Stimulated activated effector memory CD8-positive, alpha-beta T cell treated with anti-CD3 and anti-CD28 coated beads, Interleukin-12 subunit alpha, Interleukin-12 subunit beta, amount 100 ng/mL, for 72 hours (primary cell): ENCODE data around the gene JARID2.
A peak's percentile ranks its signal among the peaks of the same experiment; 100 is the strongest.
"Not testable (repeated sequence)": the region's sequence is repeated elsewhere in the genome, so short reads cannot be mapped to it uniquely, and the experiment has no call there.

ENCODE experiments used
- ATAC-seq: fragments of 150-1000 bp; cut with Tn5 transposase; 2 replicates; pipeline ENCODE4 v1.10.0; 2021
- DNase-seq, 2 donors: peaks; one replicate each; pipeline ENCODE4 v3.0.0; 2021 to 2022; ENCODE audit warnings: low spot score in 2 of 2
- H3K27ac Mint-ChIP-seq: one replicate; pipeline ENCODE4 v1.8.0; 2022; ENCODE audit warnings: mild to moderate bottlenecking, mixed read lengths
- H3K36me3 Mint-ChIP-seq: one replicate; pipeline ENCODE4 v1.8.0; 2022; ENCODE audit warnings: mild to moderate bottlenecking, mixed read lengths
- H3K4me1 Mint-ChIP-seq: one replicate; pipeline ENCODE4 v1.8.0; 2022; ENCODE audit warnings: mixed read lengths
- H3K4me3 Mint-ChIP-seq: one replicate; pipeline ENCODE4 v1.8.0; 2022; ENCODE audit warnings: mild to moderate bottlenecking, mixed read lengths
- H3K9me3 Mint-ChIP-seq: one replicate; pipeline ENCODE4 v1.8.0; 2022; ENCODE audit warnings: mixed read lengths

The JARID2 gene

DNA sequence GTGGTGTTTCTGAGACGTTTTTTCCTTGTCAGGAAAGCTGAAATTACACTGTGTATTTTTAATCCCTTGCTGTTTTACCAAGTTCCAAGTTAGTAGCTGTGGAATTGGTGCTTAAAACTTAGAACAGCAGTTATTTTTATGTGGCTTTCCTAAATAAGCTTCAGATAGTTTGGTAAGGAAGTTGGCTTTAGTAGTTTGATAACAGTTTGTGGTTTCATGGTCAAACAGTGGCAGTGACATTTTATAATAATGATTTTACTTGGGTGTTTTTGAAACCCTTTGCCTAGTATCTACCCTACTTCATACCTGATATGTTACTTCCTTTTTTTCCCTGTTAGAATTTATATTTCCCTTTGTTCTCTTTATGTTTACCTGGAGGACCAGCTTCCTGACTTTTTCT, 164.9 kb downstream of the JARID2 start:
- peaks cover 59% of the 10 kb centered on the region for H3K4me1 Mint-ChIP-seq
- peaks cover 56% of the 10 kb centered on the region for H3K36me3 Mint-ChIP-seq
- H3K27ac Mint-ChIP-seq, result peak overlapping the region; percentile 78
- no peaks in the 10 kb centered on the region for H3K9me3 Mint-ChIP-seq
- ATAC-seq (no peak), DNase-seq (no peak)
- H3K4me3 Mint-ChIP-seq, result peak overlapping the region; percentile 17

- peaks cover 57% of the 10 kb centered on the region for H3K4me1 Mint-ChIP-seq
- H3K4me3 Mint-ChIP-seq, result peak overlapping the region; percentile 17
- no peak for DNase-seq
- peaks cover 66% of the 10 kb centered on the region for H3K36me3 Mint-ChIP-seq
- peak overlapping the region; percentile 78 for H3K27ac Mint-ChIP-seq
- no peak for ATAC-seq
- H3K9me3 Mint-ChIP-seq, result peaks cover under 1% of the 10 kb centered on the region
Observed at GRCh38 chr6:15411766-15412165, 165.9 kb downstream of the JARID2 start.

GRCh38 chr6:15412767-15413166, 166.9 kb downstream of the JARID2 start:
- peak overlapping the region; percentile 78 for H3K27ac Mint-ChIP-seq
- DNase-seq, result no peak
- peaks cover 76% of the 10 kb centered on the region for H3K36me3 Mint-ChIP-seq

GRCh38 chr6:15413466-15414234, 167.8 kb downstream of the JARID2 start:
- peaks cover 83% of the 10 kb centered on the region for H3K36me3 Mint-ChIP-seq

More at GRCh38 chr6:15412767-15413166, 166.9 kb downstream of the JARID2 start:
- no peak overlapping the region for H3K4me3 Mint-ChIP-seq
- ATAC-seq, result no peak
- H3K4me1 Mint-ChIP-seq, result peaks cover 59% of the 10 kb centered on the region
- H3K9me3 Mint-ChIP-seq, result peaks cover 2% of the 10 kb centered on the region

DNA sequence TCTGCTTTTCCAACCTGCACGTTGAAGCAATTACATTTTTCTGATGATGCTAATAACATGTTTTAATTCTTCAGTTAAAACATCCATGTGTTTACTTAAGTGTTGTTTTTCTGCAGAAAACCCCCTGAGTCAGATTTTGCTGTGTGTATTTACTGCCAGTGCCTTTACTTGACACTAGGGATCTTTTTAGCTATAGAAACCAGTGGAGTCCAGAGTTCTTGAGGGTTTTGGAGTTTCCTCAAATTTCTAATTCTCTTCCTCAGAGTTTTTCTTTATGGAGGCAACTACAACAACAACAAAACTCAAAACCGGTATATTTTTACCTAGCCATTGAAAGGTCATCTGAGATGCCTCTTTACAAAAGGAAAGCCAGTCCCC, 168.4 kb downstream of the JARID2 start:
- no peak overlapping the region for H3K4me3 Mint-ChIP-seq
- no peak for ATAC-seq
- H3K36me3 Mint-ChIP-seq, result peaks cover 83% of the 10 kb centered on the region
- H3K27ac Mint-ChIP-seq, result peak overlapping the region; percentile 32
- DNase-seq, result no peak
- H3K4me1 Mint-ChIP-seq, result peaks cover 51% of the 10 kb centered on the region
- H3K9me3 Mint-ChIP-seq, result peaks cover 4% of the 10 kb centered on the region

More at GRCh38 chr6:15413466-15414234, 167.8 kb downstream of the JARID2 start:
- Mint-ChIP-seq H3K4me1 (peaks cover 57% of the 10 kb centered on the region), H3K4me3 (no peak overlapping the region), H3K27ac (peak overlapping the region; percentile 32), H3K9me3 (peaks cover 2% of the 10 kb centered on the region)
- no peak for ATAC-seq
- no peak for DNase-seq

DNA sequence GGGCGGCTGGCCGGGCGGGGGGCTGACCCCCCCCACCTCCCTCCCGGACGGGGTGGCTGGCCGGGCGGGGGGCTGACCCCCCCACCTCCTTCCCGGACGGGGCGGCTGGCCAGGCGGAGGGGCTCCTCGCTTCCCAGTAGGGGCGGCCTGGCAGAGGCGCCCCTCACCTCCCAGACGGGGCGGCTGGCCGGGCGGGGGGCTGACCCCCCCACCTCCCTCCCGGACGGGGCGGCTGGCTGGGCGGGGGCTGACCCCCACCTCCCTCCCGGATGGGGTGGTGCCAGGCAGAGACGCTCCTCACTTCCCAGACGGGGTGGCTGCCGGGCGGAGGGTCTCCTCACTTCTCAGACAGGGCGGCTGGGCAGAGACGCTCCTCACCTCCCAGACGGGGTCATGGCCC, 169.8 kb downstream of the JARID2 start:
- Mint-ChIP-seq H3K36me3 (peaks cover 85% of the 10 kb centered on the region), H3K4me1 (peaks cover 41% of the 10 kb centered on the region)
- not testable (repeated sequence) for DNase-seq, H3K4me3 Mint-ChIP-seq, H3K27ac Mint-ChIP-seq, ATAC-seq, H3K9me3 Mint-ChIP-seq

DNA sequence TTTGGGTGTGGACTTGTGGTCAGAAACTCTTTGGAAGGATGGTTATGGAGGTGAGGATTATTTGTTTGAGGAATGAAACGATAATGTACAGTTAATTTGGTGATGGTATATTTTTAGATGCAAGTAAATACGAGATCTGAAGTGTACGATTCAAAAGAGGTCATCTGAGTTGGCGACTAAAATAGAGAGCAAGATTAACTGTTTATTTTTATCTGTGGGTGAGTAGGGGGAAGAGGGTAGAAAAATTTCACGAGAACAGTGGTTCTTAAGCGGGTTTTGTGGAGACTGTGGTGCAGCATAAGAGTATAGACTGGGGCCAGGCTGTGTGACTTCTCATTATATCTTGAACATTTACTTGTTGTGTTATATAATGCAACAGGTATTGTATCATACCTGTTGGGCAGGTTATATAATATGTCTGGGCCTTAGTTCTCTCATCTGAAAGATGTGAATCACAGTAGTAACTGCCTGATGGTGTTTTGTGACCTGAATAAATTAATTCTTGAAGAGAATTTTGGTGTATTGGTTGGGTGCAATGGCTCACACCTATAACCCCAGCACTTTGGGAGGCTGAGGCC, 171.2 kb downstream of the JARID2 start:
- Mint-ChIP-seq H3K9me3 (peaks cover 9% of the 10 kb centered on the region), H3K27ac (peak overlapping the region; percentile 38), H3K36me3 (peaks cover 79% of the 10 kb centered on the region), H3K4me1 (peaks cover 41% of the 10 kb centered on the region), H3K4me3 (no peak overlapping the region)
- no peak for ATAC-seq
- no peak for DNase-seq

DNA sequence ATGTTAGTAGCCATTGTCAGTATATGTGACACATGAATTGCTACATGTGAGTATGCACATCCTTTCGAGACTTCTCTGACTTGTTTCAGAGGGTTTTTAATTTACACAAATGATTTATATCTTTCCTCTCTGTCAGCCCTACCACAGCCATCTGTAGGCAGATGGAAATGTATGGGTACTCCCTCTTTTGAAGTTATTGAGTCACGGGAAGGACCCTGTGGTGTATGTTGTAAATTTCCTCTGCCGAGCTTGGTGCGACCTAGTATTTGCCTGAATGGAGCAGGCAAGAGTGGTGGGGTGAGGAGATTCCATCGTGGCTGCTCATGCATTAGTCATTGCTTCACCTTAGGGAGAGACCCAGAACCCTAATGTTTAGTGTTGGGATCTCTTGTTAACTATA, 171.9 kb downstream of the JARID2 start:
- peak overlapping the region; percentile 38 for H3K27ac Mint-ChIP-seq
- H3K4me1 Mint-ChIP-seq, result peaks cover 43% of the 10 kb centered on the region
- ATAC-seq (peak; percentile 93), DNase-seq (no peak)
- no peak overlapping the region for H3K4me3 Mint-ChIP-seq
- peaks cover 9% of the 10 kb centered on the region for H3K9me3 Mint-ChIP-seq
- H3K36me3 Mint-ChIP-seq, result peaks cover 79% of the 10 kb centered on the region

DNA sequence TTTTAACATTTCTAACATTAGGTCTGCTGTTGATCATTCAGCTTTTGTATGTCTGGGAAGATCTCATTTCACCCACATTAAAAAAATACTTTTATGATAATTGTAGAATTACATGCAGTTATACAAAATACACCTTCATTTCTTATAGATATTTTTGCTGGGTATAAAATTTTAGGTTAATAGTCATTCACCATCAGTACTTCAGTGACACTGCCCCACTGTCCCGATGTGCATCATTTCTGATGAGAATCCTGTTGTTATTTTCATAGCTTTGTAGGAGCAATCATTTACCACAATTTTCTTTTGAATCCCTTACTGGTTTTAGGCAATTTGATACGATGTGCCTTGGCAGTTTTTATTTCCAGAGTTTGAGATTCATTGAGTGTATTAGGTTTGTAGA, 173.6 kb downstream of the JARID2 start:
- Mint-ChIP-seq H3K4me1 (peaks cover 58% of the 10 kb centered on the region), H3K9me3 (peaks cover 9% of the 10 kb centered on the region), H3K27ac (no peak overlapping the region), H3K4me3 (no peak overlapping the region), H3K36me3 (peaks cover 72% of the 10 kb centered on the region)
- ATAC-seq, result no peak
- DNase-seq, result no peak

DNA sequence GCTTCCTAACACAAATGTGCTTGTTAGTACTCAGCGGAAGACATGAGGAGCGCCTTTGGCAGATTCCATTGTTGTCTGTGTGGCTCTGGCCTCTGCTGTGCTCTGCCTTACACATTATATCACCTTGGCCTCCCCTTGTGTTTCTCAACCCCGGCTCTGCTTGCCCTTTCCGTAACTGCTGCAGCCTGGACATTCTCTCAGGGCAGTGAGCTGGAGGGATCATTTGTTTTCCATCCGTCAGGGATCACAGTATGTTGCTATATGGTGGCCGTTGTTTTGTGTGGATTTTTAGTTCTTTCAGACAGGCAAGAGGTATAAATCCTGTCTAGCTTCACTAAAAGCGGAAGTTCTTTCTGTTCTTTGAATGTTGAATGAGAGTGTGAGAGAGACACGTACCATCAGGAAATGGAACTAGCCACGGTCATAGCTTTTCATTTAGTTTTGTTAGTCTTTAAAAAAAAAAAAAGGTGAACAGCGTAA, 175.1 kb downstream of the JARID2 start:
- peak overlapping the region; percentile 82 for H3K27ac Mint-ChIP-seq
- peaks cover 69% of the 10 kb centered on the region for H3K4me1 Mint-ChIP-seq
- H3K4me3 Mint-ChIP-seq, result peak overlapping the region; percentile 53
- no peak for ATAC-seq
- H3K9me3 Mint-ChIP-seq, result peaks cover 9% of the 10 kb centered on the region
- no peak for DNase-seq
- H3K36me3 Mint-ChIP-seq, result peaks cover 67% of the 10 kb centered on the region

DNA sequence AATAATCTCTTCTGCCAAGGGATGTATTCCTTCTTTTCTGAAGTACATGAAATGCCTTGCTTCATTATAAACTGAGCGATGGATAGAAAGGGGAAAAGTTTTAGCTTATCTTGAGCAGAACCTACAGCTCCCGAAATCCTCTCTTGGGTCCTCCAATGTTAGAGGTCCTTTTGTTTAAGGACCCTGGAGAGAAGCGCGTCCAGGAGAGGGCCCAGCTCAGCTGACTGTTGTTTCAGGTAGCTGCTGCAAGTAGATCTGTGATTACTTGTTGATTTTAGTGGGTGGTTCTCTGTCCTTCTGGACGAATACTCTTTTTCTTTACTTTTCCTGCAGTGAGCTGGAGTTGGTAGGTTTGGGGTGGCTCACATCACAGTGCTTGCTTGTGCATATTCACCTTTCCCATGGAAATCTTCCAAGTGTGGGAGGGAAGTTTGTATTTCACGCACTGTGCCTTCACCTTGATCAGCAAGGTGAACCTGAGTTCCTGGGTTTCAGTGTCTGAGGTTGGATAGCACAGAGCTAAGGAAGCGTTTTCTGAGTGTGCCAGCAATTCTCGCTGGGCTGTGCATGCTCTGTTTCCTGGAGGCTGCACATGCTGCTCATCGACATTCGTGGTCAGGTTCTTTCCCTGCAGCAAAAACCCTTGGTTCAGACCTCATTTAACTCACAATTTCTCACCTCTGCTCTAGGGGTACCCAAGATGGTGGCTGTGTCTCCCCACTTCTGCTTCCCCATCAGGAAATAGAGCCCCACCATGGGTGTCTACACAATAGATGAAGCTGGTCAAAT, 176.3 kb downstream of the JARID2 start:
- Mint-ChIP-seq H3K36me3 (peaks cover 56% of the 10 kb centered on the region), H3K4me1 (peaks cover 74% of the 10 kb centered on the region), H3K4me3 (peak overlapping the region; percentile 53), H3K9me3 (peaks cover 7% of the 10 kb centered on the region), H3K27ac (peak overlapping the region; percentile 77)
- ATAC-seq, result peak; percentile 68
- DNase-seq, result no peak

DNA sequence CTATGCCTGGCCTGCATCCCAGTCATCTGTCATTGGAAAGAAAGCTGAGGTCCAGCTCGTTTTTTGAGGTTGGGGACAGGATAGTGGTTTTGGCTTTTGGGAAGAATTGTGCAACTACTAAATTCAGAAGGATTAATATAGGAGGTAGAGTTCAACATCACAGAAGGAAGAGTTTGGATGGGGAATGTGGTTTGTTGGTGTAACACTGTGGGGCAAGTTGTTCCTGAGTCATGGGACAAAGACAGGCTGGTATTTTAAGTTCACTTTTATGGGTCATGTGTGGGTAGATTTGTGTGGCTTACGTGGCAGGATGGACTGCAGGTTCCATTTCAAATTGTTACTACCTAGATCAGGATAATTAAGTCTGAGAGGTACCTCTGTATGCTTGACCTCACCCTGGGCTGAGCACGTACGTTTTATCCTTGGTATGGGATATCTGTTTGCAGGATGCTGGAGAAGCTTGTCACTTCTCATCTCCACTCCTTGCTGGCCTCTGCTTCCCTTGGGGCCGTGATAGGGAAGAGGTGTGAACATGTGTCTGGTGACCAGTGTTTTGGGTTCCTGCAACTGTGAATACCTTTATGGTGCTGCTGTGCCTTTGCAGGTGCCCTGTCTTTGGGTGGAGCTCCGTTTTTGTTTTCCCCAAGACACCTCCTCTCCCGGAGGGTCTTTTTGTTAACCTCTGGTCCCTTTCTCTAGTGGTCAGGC, 177.6 kb downstream of the JARID2 start:
- H3K4me1 Mint-ChIP-seq, result peaks cover 72% of the 10 kb centered on the region
- no peak overlapping the region for H3K4me3 Mint-ChIP-seq
- ATAC-seq (peak; percentile 55), DNase-seq (no peak)
- peaks cover 45% of the 10 kb centered on the region for H3K36me3 Mint-ChIP-seq
- H3K9me3 Mint-ChIP-seq, result peaks cover 7% of the 10 kb centered on the region
- H3K27ac Mint-ChIP-seq, result no peak overlapping the region

GRCh38 chr6:15425947-15426346, 180.1 kb downstream of the JARID2 start:
- H3K36me3 Mint-ChIP-seq, result peaks cover 43% of the 10 kb centered on the region
- no peaks in the 10 kb centered on the region for H3K9me3 Mint-ChIP-seq
- no peak overlapping the region for H3K4me3 Mint-ChIP-seq
- H3K27ac Mint-ChIP-seq, result no peak overlapping the region
- ATAC-seq, result no peak
- no peak for DNase-seq
- peaks cover 81% of the 10 kb centered on the region for H3K4me1 Mint-ChIP-seq

DNA sequence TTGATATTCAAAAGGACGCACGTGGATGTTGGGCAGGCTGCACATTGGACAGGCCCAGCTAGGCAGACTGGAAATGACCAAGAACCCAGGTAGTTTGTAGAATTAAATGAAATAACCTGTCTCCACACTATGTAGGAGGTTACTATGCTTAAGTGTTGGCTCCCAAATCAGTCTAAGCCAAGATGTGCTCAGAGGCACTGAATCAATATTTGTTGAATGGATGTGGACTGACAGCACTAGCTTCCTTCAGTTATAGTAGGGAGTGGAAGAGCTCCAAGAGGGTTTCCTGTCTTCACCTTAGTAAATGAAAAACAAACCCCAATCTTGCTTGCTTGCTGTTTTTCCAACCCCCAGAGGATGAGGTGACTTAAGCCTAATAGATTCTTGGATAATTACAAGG, 180.5 kb downstream of the JARID2 start:
- Mint-ChIP-seq H3K9me3 (no peaks in the 10 kb centered on the region), H3K36me3 (peaks cover 43% of the 10 kb centered on the region), H3K4me1 (peaks cover 81% of the 10 kb centered on the region), H3K27ac (no peak overlapping the region), H3K4me3 (no peak overlapping the region)
- ATAC-seq, result no peak
- DNase-seq, result no peak

- Mint-ChIP-seq H3K4me3 (no peak overlapping the region), H3K36me3 (peaks cover 38% of the 10 kb centered on the region), H3K9me3 (no peaks in the 10 kb centered on the region), H3K4me1 (peaks cover 78% of the 10 kb centered on the region), H3K27ac (no peak overlapping the region)
- DNase-seq (no peak), ATAC-seq (no peak)
Observed at GRCh38 chr6:15426901-15427300, 181.0 kb downstream of the JARID2 start.
